Measurements from ENCODE around the gene GORAB.

DNA sequence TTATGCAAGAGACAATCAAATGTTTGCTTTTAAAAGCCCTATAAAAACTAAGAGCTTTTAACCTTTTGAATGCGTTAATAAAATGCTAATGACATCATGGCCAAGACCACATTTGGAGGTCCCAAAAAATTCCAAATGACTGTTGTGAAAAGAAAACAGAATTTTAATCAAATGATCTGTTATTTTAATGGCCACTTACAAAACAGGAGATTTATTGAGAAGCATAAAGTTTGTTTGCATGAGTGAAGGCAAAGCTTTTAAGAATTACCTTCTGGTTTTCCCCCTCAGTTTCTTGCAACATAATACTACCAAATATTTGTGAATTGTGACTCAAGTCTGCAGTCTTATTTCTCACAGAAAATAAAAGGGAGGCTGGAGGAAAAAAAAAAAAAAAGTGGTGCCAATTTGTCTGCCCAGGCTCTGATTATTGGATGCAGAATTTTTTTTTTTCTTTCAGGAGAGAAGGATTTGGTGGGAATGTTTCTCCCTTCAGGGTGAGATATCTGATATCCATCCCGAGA is 60.7 kb downstream of the GORAB start:
- TF ChIP-seq POLR2A (IDR thresholded peaks at IDR 0.05) = no peak
- TF ChIP-seq, protein P1, sequence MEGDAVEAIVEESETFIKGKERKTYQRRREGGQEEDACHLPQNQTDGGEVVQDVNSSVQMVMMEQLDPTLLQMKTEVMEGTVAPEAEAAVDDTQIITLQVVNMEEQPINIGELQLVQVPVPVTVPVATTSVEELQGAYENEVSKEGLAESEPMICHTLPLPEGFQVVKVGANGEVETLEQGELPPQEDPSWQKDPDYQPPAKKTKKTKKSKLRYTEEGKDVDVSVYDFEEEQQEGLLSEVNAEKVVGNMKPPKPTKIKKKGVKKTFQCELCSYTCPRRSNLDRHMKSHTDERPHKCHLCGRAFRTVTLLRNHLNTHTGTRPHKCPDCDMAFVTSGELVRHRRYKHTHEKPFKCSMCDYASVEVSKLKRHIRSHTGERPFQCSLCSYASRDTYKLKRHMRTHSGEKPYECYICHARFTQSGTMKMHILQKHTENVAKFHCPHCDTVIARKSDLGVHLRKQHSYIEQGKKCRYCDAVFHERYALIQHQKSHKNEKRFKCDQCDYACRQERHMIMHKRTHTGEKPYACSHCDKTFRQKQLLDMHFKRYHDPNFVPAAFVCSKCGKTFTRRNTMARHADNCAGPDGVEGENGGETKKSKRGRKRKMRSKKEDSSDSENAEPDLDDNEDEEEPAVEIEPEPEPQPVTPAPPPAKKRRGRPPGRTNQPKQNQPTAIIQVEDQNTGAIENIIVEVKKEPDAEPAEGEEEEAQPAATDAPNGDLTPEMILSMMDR (IDR thresholded peaks at IDR 0.05) = no peak
